HepG2 (cell line): Measurements from ENCODE around the gene LHFPL6. TPM values are rescaled to one million over a fixed set of nuclear protein-coding genes. Genes with fewer than 3 reads are reported as not detected.

Source experiments
- ATAC-seq: fragments of 200-7000 bp; cut with Tn5 transposase; 3 replicates; pipeline ENCODE4 v1.9.1; 2020; ENCODE audit warnings: mild to moderate bottlenecking, moderate library complexity
- BruUV-seq: library from RNA; stranded (reverse); fragments of 400-500 nt; replicated peaks from 2 replicates; lab custom pipeline; 2021; lab: Mats Ljungman, UMichigan
- CTCF ChIA-PET: fragments of 300-600 bp; formaldehyde crosslinking; extraction: SDS; loops from one replicate; lab custom pipeline; 2021; ENCODE audit warnings: low total read pairs, inconsistent platforms, low intra/inter-chr PET ratio; lab: Yijun Ruan, JAX
- POLR2A ChIA-PET: fragments of 350-600 bp; sonication (Branson Sonifier 250); formaldehyde crosslinking; loops from one replicate; lab custom pipeline; 2020; ENCODE audit warnings: antibody characterized with exemption, inconsistent platforms; lab: Yijun Ruan, JAX
- DNase-seq: peaks from one replicate; pipeline ENCODE4 v3.0.0-alpha.2; 2015; ENCODE audit warnings: low spot score
- FAIRE-seq: peaks from 3 replicates; lab custom pipeline; 2011; peaks lifted over from hg19 to GRCh38; lab: Jason Lieb, UNC
- H2AFZ ChIP-seq: one replicate; pipeline ENCODE4 v1.6.1; 2011; ENCODE audit warnings: low read length, inconsistent platforms
- H3K27ac ChIP-seq: fragments of 300-600 bp; 3 replicates; pipeline ENCODE4 v1.8.0; 2011; ENCODE audit warnings: mixed run types, mild to moderate bottlenecking, mixed read lengths, low read length, inconsistent platforms; ENCODE audit not compliant: insufficient read depth; ENCODE audit errors: extremely low read length
- H3K27me3 ChIP-seq, 2 experiments: fragments of 200-600 bp in 1 of 2; 2 replicates in 1 of 2; 3 replicates in 1 of 2; pipeline versions ENCODE4 v1.6.0 to v1.8.0; 2011; ENCODE audit warnings: low read length in 2 of 2, mild to moderate bottlenecking in 2 of 2, moderate library complexity in 2 of 2, inconsistent platforms in 1 of 2; ENCODE audit not compliant: insufficient read depth in 2 of 2, control insufficient read depth in 1 of 2
- H3K36me3 ChIP-seq, 2 experiments: fragments of 200-600 bp in 1 of 2; replicated peaks in 1 of 2; 2 replicates in 1 of 2; 3 replicates in 1 of 2; pipeline versions ENCODE4 v1.5.1 to v1.8.0; 2011; ENCODE audit warnings: low read length in 2 of 2, inconsistent platforms in 1 of 2; ENCODE audit not compliant: insufficient read depth in 2 of 2, control insufficient read depth in 1 of 2
- H3K4me1 ChIP-seq: 2 replicates; pipeline ENCODE4 v1.5.1; 2012; ENCODE audit warnings: low read length, inconsistent platforms; ENCODE audit not compliant: insufficient read depth
- H3K4me2 ChIP-seq: 2 replicates; pipeline ENCODE4 v1.6.0; 2011; ENCODE audit warnings: low read depth, low read length, inconsistent platforms
- H3K4me3 ChIP-seq, 3 experiments: fragments of 200-600 bp in 1 of 3; sonication (generic), shearing (Covaris generic) in 1 of 3; replicated peaks in 1 of 3; 2 replicates each; pipeline ENCODE4 v1.5.1; 2011 to 2016; ENCODE audit warnings: low read length in 3 of 3, inconsistent platforms in 2 of 3, low read depth in 2 of 3, mild to moderate bottlenecking in 2 of 3, control low read depth in 1 of 3, mixed read lengths in 1 of 3; ENCODE audit not compliant: insufficient read depth in 1 of 3
- H3K79me2 ChIP-seq: one replicate; pipeline ENCODE4 v1.6.1; 2011; ENCODE audit warnings: low read length, inconsistent platforms; ENCODE audit not compliant: insufficient read depth
- H3K9ac ChIP-seq: 2 replicates; pipeline ENCODE4 v1.6.0; 2011; ENCODE audit warnings: mild to moderate bottlenecking, low read depth, low read length, inconsistent platforms; ENCODE audit not compliant: insufficient read depth
- H3K9me3 ChIP-seq: 2 replicates; pipeline ENCODE4 v1.5.1; 2012; ENCODE audit warnings: mild to moderate bottlenecking, low read length
- H4K20me1 ChIP-seq: 2 replicates; pipeline ENCODE4 v1.6.0; 2011; ENCODE audit warnings: inconsistent platforms, mild to moderate bottlenecking, low read length, moderate library complexity; ENCODE audit not compliant: insufficient read depth
- ATM ChIP-seq: fragments of 450-650 bp; IDR thresholded peaks from 2 replicates; pipeline ENCODE4 v1.7.1; 2017; ENCODE audit warnings: mild to moderate bottlenecking, borderline replicate concordance
- ETV5 ChIP-seq: IDR thresholded peaks from 2 replicates; pipeline ENCODE4 v1.6.1; 2018; ENCODE audit warnings: missing biosample characterization, missing genetic modification reagents, inconsistent platforms, borderline replicate concordance
- IRX3 ChIP-seq: sonication (generic); formaldehyde crosslinking; IDR thresholded peaks from 2 replicates; pipeline ENCODE4 v1.8.1; 2023; ENCODE audit warnings: mild to moderate bottlenecking, low read depth, missing genetic modification reagents, borderline replicate concordance
- ISX ChIP-seq: sonication (generic); formaldehyde crosslinking; conservative IDR thresholded peaks from 2 replicates; pipeline ENCODE4 v1.5.0; 2020; ENCODE audit warnings: missing genetic modification reagents
- MTF2 ChIP-seq: sonication (generic); formaldehyde crosslinking; IDR thresholded peaks from 2 replicates; pipeline ENCODE4 v1.5.0; 2020; ENCODE audit warnings: missing genetic modification reagents, borderline replicate concordance
- PRDM10 ChIP-seq: sonication (generic); formaldehyde crosslinking; IDR thresholded peaks from 2 replicates; pipeline ENCODE4 v1.4.0; 2020; ENCODE audit warnings: low read depth, missing genetic modification reagents
- THAP8 ChIP-seq: sonication (generic); formaldehyde crosslinking; IDR thresholded peaks from 2 replicates; pipeline ENCODE4 v1.5.1; 2020; ENCODE audit warnings: missing genetic modification reagents, mild to moderate bottlenecking, borderline replicate concordance
- ZBTB2 ChIP-seq: sonication (generic); formaldehyde crosslinking; IDR thresholded peaks from 2 replicates; pipeline ENCODE4 v1.8.0; 2022; ENCODE audit warnings: low read depth, missing genetic modification reagents
- ZNF12 ChIP-seq: sonication (generic); formaldehyde crosslinking; IDR thresholded peaks from 2 replicates; pipeline ENCODE4 v1.5.0; 2020; ENCODE audit warnings: missing genetic modification reagents
- WGBS: methylation state at CpG from one replicate; pipeline ENCODE4 v1.1.6; 2017; ENCODE audit warnings: low lambda C conversion rate; 5-methylcytosine and 5-hydroxymethylcytosine counted together
- in situ Hi-C: cut with HindIII; loops from 2 replicates; pipeline ENCODE4 v1.10.0; 2017; ENCODE audit warnings: low pct_unique_long_range_greater_than_20kb; ENCODE audit not compliant: extremely low pct_ligation_motif_present
- intact Hi-C: fragments of 100-400 bp; cut with micrococcal nuclease; formaldehyde crosslinking; loops from one replicate; pipeline ENCODE4 v1.10.0; 2022; ENCODE audit not compliant: unreplicated experiment
- polyA plus RNA-seq, 8 experiments: library from polyadenylated mRNA; depleted of rRNA in 3 of 8; stranded (reverse) in 7 of 8; unstranded in 1 of 8; fragments of >200 nt; fragmentation: Illumina TruSeq in 4 of 8; extraction: Trizol in 4 of 8; gene quantifications; 2 replicates each; pipeline versions ENCODE4 v1.2.1 to v1.2.3, GENCODE V29; 2011 to 2016; ENCODE audit warnings: low read depth in 4 of 8, missing spikeins in 1 of 8, mixed read lengths in 1 of 8; ENCODE audit not compliant: insufficient read depth in 1 of 8
- total RNA-seq, 5 experiments: library from RNA; depleted of rRNA; stranded (reverse); fragments of >200 nt; fragmentation: Illumina TruSeq; extraction: Trizol; gene quantifications; 2 replicates each; pipeline ENCODE4 v1.2.3, GENCODE V29; 2016; ENCODE audit warnings: low read depth in 1 of 5

Gene LHFPL6
- total and polyA plus RNA-seq, 2 of the 13 experiments (the other 11 are each of a cell fraction or from before 2014, with no cell fraction given): not detected

- TF ChIP-seq PRDM10 (no peak), ZBTB2 (CRISPR knock-in tag) (no peak)
- TF ChIP-seq, all 625 proteins: peak for 0
These were observed 150.2 kb downstream of the LHFPL6 start (continued) for GRCh38 chr13:39452834-39453233.

- H3K4me3 ChIP-seq: no peak overlapping the region
- no peak overlapping the region for H2AFZ ChIP-seq
- 35% methylated on average over 3 of the region's 3 CpGs for WGBS
- TF ChIP-seq ATM (no peak), MTF2 (CRISPR knock-in tag) (no peak), THAP8 (no peak), ISX (CRISPR knock-in tag) (no peak), IRX3 (CRISPR knock-in tag) (no peak), ETV5 (CRISPR knock-in tag) (no peak), ZNF12 (CRISPR knock-in tag) (no peak)
- ATAC-seq: no peak
- H3K9me3 ChIP-seq: no peaks in the 10 kb centered on the region
- no peaks in the 10 kb centered on the region for H3K79me2 ChIP-seq
- no peaks in the 10 kb centered on the region for H3K36me3 ChIP-seq
- no TSS peak for BruUV-seq
- DNase-seq: no peak
- no peak overlapping the region for H3K9ac ChIP-seq
- H3K27me3 ChIP-seq: no peaks in the 10 kb centered on the region
- in situ Hi-C loops (no loop called here), intact Hi-C loops (no loop called here)
- CTCF ChIA-PET: no interaction called here
- no peak overlapping the region for H3K27ac ChIP-seq
- H3K4me1 ChIP-seq: no peaks in the 10 kb centered on the region
- H3K4me2 ChIP-seq: no peak overlapping the region
- POLR2A ChIA-PET: no interaction called here
- H4K20me1 ChIP-seq: no peaks in the 10 kb centered on the region
- no peak for FAIRE-seq
These were observed 150.6 kb downstream of the LHFPL6 start for GRCh38 chr13:39452417-39452816.
